ENCODE results near the gene OSBPL7. TPM values are rescaled to one million over a fixed set of nuclear protein-coding genes. Genes with fewer than 3 reads are reported as not detected.

The OSBPL7 gene
- total and polyA plus RNA-seq, 4 donors: 7.6 to 25.3 (median 11.0) TPM

DNA sequence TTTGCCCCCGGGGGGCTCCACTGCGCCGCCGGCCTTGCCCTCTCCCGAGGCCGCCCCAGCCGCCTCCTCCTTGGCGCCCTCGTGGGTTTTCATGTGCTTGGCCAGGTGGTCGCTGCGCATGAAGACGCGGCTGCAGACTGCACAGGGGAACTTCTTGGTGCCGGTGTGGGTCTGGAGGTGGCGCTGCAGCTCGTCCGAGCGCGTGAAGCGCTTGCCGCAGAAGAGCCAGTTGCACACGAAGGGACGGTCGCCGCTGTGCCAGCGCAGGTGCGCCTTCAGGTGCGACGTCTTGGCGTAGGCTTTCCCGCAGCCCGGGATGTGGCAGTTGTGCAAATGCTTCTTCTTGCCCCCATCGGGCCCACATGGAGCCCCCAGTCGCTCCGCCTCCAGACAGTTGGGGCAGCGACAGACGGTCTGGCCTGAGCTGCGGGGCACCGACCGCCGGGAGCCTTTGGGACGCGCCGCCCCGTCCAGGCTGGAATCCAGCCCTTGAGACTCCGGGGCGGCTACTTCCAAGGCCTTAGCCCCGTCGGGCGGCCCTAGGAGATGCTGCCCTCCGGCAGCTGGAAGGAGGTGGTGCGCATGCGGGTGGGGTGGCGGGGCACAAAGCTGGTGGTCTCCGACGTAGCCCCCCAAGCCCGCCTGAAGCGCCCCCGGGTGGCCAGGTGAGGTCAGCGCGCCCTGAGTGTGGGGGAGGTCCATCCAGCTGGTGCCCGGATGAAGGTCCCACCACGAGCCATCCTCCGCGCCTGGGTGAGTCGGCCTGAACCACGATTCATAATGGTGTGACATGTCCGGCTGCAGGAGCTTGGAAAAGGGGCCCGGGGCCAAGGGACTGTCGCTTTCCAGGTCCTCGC, 26.0 kb upstream of the OSBPL7 start:
- ATAC-seq (ENCODE audit: insufficient read depth, low FRiP score) (no peak), DNase-seq (peak in 1 of 3 donors; percentile 35)
- Histone ChIP-seq H3K27me3 (ENCODE audit: control insufficient read depth in 3 of 3, insufficient read depth in 3 of 3, low read length in 2 of 3) (peaks cover 2 to 46% (median 38%) of the 10 kb centered on the region in 3 donors), H3K36me3 (ENCODE audit: control insufficient read depth in 4 of 4, insufficient read depth in 4 of 4, low read length in 4 of 4) (no peaks in the 10 kb centered on the region), H3K9me3 (ENCODE audit: control insufficient read depth in 4 of 4, insufficient read depth in 3 of 4, low read length in 3 of 4) (no peaks in the 10 kb centered on the region), H3K4me1 (ENCODE audit: control insufficient read depth in 5 of 5, insufficient read depth in 5 of 5, low read length in 5 of 5) (peaks cover 6 to 66% (median 20%) of the 10 kb centered on the region in 5 donors), H3K9ac (ENCODE audit: insufficient read depth in 1 of 2, low read length in 2 of 2) (no peak overlapping the region), H3K27ac (ENCODE audit: low read depth in 1 of 2, low read length in 1 of 2) (no peak overlapping the region), H3K4me3 (no peak overlapping the region)
- 33 to 45% methylated on average over 70 to 71 of the region's 71 CpGs for WGBS, 2 donors
- TF ChIP-seq, protein P1, sequence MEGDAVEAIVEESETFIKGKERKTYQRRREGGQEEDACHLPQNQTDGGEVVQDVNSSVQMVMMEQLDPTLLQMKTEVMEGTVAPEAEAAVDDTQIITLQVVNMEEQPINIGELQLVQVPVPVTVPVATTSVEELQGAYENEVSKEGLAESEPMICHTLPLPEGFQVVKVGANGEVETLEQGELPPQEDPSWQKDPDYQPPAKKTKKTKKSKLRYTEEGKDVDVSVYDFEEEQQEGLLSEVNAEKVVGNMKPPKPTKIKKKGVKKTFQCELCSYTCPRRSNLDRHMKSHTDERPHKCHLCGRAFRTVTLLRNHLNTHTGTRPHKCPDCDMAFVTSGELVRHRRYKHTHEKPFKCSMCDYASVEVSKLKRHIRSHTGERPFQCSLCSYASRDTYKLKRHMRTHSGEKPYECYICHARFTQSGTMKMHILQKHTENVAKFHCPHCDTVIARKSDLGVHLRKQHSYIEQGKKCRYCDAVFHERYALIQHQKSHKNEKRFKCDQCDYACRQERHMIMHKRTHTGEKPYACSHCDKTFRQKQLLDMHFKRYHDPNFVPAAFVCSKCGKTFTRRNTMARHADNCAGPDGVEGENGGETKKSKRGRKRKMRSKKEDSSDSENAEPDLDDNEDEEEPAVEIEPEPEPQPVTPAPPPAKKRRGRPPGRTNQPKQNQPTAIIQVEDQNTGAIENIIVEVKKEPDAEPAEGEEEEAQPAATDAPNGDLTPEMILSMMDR (IDR thresholded peaks at IDR 0.05; ENCODE audit: control extremely low read depth, extremely low read depth): no peak

DNA sequence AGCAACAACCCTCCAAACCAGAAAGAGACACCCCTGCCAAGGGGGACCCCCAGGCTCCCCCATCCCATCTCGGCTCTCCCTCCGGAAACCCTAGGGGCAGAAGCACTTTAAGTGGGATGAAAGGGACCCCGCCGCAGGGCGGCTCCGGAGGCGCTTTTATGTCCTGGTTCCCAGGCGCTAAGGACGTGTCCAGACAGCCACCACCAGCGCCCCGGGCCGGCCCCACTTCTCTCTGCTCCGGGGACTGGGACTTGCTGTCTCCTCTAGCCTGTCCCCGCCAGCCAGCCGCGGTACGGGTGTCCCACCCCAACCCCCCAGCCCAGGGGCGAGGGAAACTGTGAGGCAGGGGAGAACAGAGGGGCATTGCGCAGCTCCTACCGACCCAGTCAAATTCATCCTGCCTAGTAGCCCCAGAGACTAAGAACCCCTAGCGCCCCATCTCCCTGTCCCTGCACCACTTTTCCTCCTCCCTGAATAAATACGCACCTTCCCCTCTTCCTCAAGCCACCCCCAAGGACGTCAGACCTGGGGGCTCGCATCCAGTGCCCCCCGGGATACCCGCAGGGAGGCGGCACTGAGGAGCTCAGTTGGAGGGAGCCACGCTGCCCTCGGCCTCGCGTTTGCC, 25.2 kb upstream of the OSBPL7 start:
- H3K9ac ChIP-seq (ENCODE audit: insufficient read depth in 1 of 2, low read length in 2 of 2): no peak overlapping the region
- H3K9me3 ChIP-seq (ENCODE audit: control insufficient read depth in 4 of 4, insufficient read depth in 3 of 4, low read length in 3 of 4): no peaks in the 10 kb centered on the region
- TF ChIP-seq, protein P1 (IDR thresholded peaks at IDR 0.05; ENCODE audit: control extremely low read depth, extremely low read depth): no peak
- ATAC-seq (ENCODE audit: insufficient read depth, low FRiP score) (no peak), DNase-seq (peak; percentile 45 to 79 (median 63))
- peaks cover 6 to 65% (median 20%) of the 10 kb centered on the region in 5 donors for H3K4me1 ChIP-seq (ENCODE audit: control insufficient read depth in 5 of 5, insufficient read depth in 5 of 5, low read length in 5 of 5)
- no peaks in the 10 kb centered on the region for H3K36me3 ChIP-seq (ENCODE audit: control insufficient read depth in 4 of 4, insufficient read depth in 4 of 4, low read length in 4 of 4)
- H3K27ac ChIP-seq (ENCODE audit: low read depth in 1 of 2, low read length in 1 of 2): no peak overlapping the region
- peaks cover 2 to 39% (median 30%) of the 10 kb centered on the region in 3 donors for H3K27me3 ChIP-seq (ENCODE audit: control insufficient read depth in 3 of 3, insufficient read depth in 3 of 3, low read length in 2 of 3)
- WGBS, 2 donors: 19 to 34% methylated on average over 31 of the region's 31 CpGs
- no peak overlapping the region for H3K4me3 ChIP-seq

DNA sequence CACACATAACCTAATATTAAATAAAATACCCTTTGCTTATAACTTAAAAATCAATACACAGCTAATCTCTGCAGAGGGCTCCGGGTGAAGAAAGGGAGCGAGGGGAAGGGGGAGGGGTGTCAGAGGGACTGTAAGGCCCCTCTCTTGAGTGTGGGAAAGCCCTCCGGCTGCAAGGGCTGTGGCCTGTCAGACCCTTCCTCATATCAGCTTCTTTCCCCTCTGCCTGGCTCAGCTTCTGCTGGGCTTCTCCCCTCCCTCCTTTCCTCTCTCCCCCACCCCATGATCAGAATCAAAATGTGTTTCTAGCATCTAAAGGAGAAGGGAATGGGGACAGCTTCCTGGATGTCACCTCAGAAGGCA, 24.1 kb upstream of the OSBPL7 start:
- Histone ChIP-seq H3K9ac (ENCODE audit: insufficient read depth in 1 of 2, low read length in 2 of 2) (no peak overlapping the region), H3K9me3 (ENCODE audit: control insufficient read depth in 4 of 4, insufficient read depth in 3 of 4, low read length in 3 of 4) (no peaks in the 10 kb centered on the region), H3K4me1 (ENCODE audit: control insufficient read depth in 5 of 5, insufficient read depth in 5 of 5, low read length in 5 of 5) (peaks cover 0 to 69% (median 20%) of the 10 kb centered on the region in 5 donors), H3K4me3 (no peak overlapping the region), H3K27me3 (ENCODE audit: control insufficient read depth in 3 of 3, insufficient read depth in 3 of 3, low read length in 2 of 3) (peaks cover 2 to 33% (median 28%) of the 10 kb centered on the region in 3 donors), H3K36me3 (ENCODE audit: control insufficient read depth in 4 of 4, insufficient read depth in 4 of 4, low read length in 4 of 4) (no peaks in the 10 kb centered on the region), H3K27ac (ENCODE audit: low read depth in 1 of 2, low read length in 1 of 2) (no peak overlapping the region)
- TF ChIP-seq, protein P1 (IDR thresholded peaks at IDR 0.05; ENCODE audit: control extremely low read depth, extremely low read depth): no peak
- no peak for ATAC-seq (ENCODE audit: insufficient read depth, low FRiP score)
- peak in 2 of 3 donors; percentile 53 to 72 for DNase-seq
- 78 to 82% methylated on average over 3 of the region's 3 CpGs for WGBS, 2 donors
